ENCODE measurements around the gene FHL2.

The FHL2 gene

GRCh38 chr2:105371810-105372209 lies 27.0 kb downstream of the FHL2 start:
- Histone ChIP-seq H3K4me1 (no peaks in the 10 kb centered on the region), H3K9me3 (no peaks in the 10 kb centered on the region), H3K27me3 (no peaks in the 10 kb centered on the region), H3K4me3 (ENCODE audit: low read depth, low read length) (no peak overlapping the region), H3K36me3 (peaks cover 23% of the 10 kb centered on the region)
- DNase-seq: no peak
- TF ChIP-seq, protein P1, sequence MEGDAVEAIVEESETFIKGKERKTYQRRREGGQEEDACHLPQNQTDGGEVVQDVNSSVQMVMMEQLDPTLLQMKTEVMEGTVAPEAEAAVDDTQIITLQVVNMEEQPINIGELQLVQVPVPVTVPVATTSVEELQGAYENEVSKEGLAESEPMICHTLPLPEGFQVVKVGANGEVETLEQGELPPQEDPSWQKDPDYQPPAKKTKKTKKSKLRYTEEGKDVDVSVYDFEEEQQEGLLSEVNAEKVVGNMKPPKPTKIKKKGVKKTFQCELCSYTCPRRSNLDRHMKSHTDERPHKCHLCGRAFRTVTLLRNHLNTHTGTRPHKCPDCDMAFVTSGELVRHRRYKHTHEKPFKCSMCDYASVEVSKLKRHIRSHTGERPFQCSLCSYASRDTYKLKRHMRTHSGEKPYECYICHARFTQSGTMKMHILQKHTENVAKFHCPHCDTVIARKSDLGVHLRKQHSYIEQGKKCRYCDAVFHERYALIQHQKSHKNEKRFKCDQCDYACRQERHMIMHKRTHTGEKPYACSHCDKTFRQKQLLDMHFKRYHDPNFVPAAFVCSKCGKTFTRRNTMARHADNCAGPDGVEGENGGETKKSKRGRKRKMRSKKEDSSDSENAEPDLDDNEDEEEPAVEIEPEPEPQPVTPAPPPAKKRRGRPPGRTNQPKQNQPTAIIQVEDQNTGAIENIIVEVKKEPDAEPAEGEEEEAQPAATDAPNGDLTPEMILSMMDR (IDR thresholded peaks at IDR 0.05; ENCODE audit: low read depth, low read length): no peak

DNA sequence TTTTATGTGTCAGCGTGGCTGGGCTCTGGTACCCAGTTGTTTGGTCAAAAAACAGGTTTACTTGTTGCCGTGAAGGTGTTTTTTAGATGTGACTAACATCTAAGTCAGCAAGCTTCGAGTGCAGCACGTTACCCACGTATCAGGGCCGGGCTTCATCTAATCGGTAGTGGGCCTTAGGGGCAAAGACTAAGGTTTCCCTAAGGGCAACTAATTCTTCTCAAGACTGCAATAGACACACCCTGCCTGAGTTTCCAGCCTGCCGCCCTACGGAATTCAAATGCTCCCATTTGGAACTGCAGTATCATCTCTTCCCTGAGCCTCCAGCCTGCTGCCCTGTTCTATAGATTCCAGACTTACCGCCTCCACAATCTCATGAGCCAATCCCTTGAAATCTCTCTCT lies 27.7 kb downstream of the FHL2 start:
- DNase-seq: no peak
- Histone ChIP-seq H3K36me3 (peaks cover 26% of the 10 kb centered on the region), H3K4me3 (ENCODE audit: low read depth, low read length) (no peak overlapping the region), H3K4me1 (no peaks in the 10 kb centered on the region), H3K27me3 (no peaks in the 10 kb centered on the region), H3K9me3 (no peaks in the 10 kb centered on the region)
- TF ChIP-seq, protein P1 (IDR thresholded peaks at IDR 0.05; ENCODE audit: low read depth, low read length): no peak

DNA sequence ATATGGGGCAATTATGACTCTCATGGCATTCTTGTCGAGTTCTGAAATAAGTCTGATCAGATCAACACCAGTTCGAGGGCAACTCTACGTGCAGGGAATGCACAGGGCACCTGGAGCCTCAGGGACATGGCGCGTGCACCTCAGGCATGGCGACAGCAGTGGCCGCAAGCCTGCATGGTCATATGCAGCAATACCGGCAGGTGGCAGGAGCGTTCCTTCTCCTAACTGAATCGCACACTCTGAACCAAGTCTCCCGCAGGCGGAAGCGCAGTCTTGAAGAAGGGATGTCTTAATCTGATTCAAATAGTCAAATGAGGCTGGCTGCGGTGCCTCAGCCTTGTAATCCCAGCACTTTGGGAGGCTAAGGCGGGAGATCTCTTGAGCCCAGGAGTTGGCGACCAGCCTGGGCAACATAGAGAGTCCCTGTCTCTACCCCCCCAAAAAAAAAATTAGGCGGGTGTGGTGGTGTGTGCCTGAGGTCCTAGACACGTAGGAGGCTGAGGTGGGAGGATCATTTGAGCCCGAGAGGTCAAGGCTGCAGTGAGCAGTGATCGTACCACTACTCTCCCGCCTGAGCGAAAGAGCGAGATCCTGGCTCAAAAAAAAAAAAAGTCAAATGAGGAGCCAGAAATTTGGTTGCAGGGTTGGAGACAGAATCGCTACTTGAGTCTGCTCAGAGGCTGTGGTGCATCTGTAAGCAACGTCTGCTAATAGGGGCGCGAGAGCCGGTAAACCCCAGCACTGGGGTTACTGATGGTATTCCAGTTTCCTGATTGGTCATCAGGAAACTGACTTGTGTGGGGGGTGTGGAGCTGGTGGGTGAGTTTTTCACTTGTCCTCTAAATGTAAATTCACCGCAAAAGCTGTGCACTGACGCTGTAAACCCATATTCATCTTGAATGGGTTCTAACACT lies 28.8 kb downstream of the FHL2 start:
- peak; percentile 78 for DNase-seq
- Histone ChIP-seq H3K36me3 (peaks cover 33% of the 10 kb centered on the region), H3K4me3 (ENCODE audit: low read depth, low read length) (no peak overlapping the region), H3K9me3 (no peaks in the 10 kb centered on the region), H3K4me1 (no peaks in the 10 kb centered on the region), H3K27me3 (no peaks in the 10 kb centered on the region)
- TF ChIP-seq, protein P1 (IDR thresholded peaks at IDR 0.05; ENCODE audit: low read depth, low read length): peak; percentile 77

DNA sequence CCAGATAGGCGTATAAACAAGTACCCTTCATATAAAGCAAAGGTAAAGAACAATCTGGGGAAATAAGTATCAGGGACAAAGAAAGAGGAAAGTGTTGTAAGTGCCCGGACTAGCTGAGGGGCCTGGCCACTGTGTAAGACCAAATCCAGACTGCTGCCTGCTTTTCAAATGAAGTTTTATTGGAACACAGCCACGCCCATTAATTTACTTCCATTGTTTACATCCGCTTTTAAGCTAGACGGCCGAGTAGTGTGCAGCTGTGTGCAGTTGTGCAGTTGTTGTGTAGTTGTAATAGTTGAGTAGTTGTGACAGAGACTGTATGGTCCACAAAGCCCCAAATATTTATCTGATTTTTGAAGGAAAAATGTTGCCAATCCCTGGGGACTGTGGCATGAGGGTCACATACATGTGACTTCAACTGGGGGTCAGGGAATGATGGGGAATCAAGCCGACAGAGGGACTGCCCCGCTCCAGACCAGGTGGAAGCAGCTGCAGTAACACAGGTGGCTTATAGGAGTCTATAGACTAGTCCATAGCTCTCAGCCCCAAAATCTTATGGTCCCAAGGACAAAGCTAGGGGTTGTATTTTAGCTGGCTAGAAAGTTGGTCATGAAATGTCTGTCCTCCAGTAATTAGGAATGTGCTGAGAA lies 30.0 kb downstream of the FHL2 start:
- H3K4me3 ChIP-seq (ENCODE audit: low read depth, low read length): no peak overlapping the region
- no peaks in the 10 kb centered on the region for H3K9me3 ChIP-seq
- TF ChIP-seq, protein P1 (IDR thresholded peaks at IDR 0.05; ENCODE audit: low read depth, low read length): no peak
- peaks cover 36% of the 10 kb centered on the region for H3K36me3 ChIP-seq
- no peak for DNase-seq
- H3K4me1 ChIP-seq: no peaks in the 10 kb centered on the region
- H3K27me3 ChIP-seq: no peaks in the 10 kb centered on the region

GRCh38 chr2:105365206-105365605 lies 33.6 kb downstream of the FHL2 start:
- TF ChIP-seq, protein P1 (IDR thresholded peaks at IDR 0.05; ENCODE audit: low read depth, low read length): no peak
- Histone ChIP-seq H3K36me3 (peaks cover 48% of the 10 kb centered on the region), H3K9me3 (no peaks in the 10 kb centered on the region), H3K27me3 (no peaks in the 10 kb centered on the region), H3K4me3 (ENCODE audit: low read depth, low read length) (no peak overlapping the region), H3K4me1 (no peaks in the 10 kb centered on the region)
- no peak for DNase-seq

Measured in BE2C (cell line).